ENCODE data around the gene CLEC16A.

Gene CLEC16A

GRCh38 chr16:11205065-11205699 lies 260.8 kb downstream of the CLEC16A start:
- no peaks in the 10 kb centered on the region for H3K27me3 ChIP-seq (ENCODE audit: low read depth)
- no peak overlapping the region for H3K4me3 ChIP-seq
- in situ Hi-C loops (cut with MboI; ENCODE audit: low sequenced_read_pairs): no loop called here
- DNase-seq (ENCODE audit: low spot score in 2 of 2): no peak
- no peaks in the 10 kb centered on the region for H3K9me3 ChIP-seq
- H3K36me3 ChIP-seq (replicated peaks): no peaks in the 10 kb centered on the region
- H3K4me1 ChIP-seq: no peaks in the 10 kb centered on the region

GRCh38 chr16:11205754-11206581 lies 261.6 kb downstream of the CLEC16A start:
- Histone ChIP-seq H3K27me3 (ENCODE audit: low read depth) (no peaks in the 10 kb centered on the region), H3K4me1 (no peaks in the 10 kb centered on the region), H3K4me3 (no peak overlapping the region), H3K36me3 (replicated peaks) (no peaks in the 10 kb centered on the region), H3K9me3 (no peaks in the 10 kb centered on the region)
- in situ Hi-C loops (cut with MboI; ENCODE audit: low sequenced_read_pairs): no loop called here
- no peak for DNase-seq (ENCODE audit: low spot score in 2 of 2)

DNA sequence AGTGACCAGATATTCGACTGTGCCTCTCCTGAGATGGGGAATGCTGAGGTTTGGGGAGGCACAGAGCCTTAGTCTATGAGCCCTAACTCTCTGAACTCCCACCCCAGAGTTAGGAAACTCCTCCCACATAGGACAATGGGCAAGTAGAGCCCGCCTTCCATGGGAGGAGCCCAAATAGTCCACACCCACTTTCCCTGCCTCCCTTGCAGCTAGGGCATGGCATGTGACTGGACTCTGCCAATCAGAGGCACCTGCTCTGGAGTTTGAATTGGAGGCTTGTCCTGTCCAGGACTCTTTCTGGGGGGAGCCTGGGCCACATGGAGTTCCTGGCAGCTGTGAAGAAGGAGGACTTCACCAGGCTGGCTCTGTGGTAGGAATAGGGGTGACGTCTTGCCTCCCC lies 263.3 kb downstream of the CLEC16A start:
- H3K4me3 ChIP-seq: no peak overlapping the region
- no peaks in the 10 kb centered on the region for H3K9me3 ChIP-seq
- H3K36me3 ChIP-seq (replicated peaks): no peaks in the 10 kb centered on the region
- DNase-seq (ENCODE audit: low spot score in 2 of 2): no peak
- H3K4me1 ChIP-seq: no peaks in the 10 kb centered on the region
- in situ Hi-C loops (cut with MboI; ENCODE audit: low sequenced_read_pairs): no loop called here
- peaks cover 6% of the 10 kb centered on the region; the same call in 1 of the 2 replicates for H3K27me3 ChIP-seq (ENCODE audit: low read depth)

- Histone ChIP-seq H3K9me3 (no peaks in the 10 kb centered on the region), H3K4me3 (no peak overlapping the region), H3K36me3 (replicated peaks) (no peaks in the 10 kb centered on the region), H3K4me1 (no peaks in the 10 kb centered on the region), H3K27me3 (ENCODE audit: low read depth) (peaks cover 6% of the 10 kb centered on the region; the same call in 1 of the 2 replicates)
- in situ Hi-C loops (cut with MboI; ENCODE audit: low sequenced_read_pairs): no loop called here
- no peak for DNase-seq (ENCODE audit: low spot score in 2 of 2)
Measured at GRCh38 chr16:11208916-11209665, 264.7 kb downstream of the CLEC16A start.

- Histone ChIP-seq H3K9me3 (no peaks in the 10 kb centered on the region), H3K4me3 (no peak overlapping the region), H3K4me1 (no peaks in the 10 kb centered on the region), H3K36me3 (replicated peaks) (no peaks in the 10 kb centered on the region), H3K27me3 (ENCODE audit: low read depth) (peaks cover 6% of the 10 kb centered on the region; the same call in 1 of the 2 replicates)
- no peak for DNase-seq (ENCODE audit: low spot score in 2 of 2)
- in situ Hi-C loops (cut with MboI; ENCODE audit: low sequenced_read_pairs): no loop called here
Measured at GRCh38 chr16:11210260-11210659, 265.9 kb downstream of the CLEC16A start.

DNA sequence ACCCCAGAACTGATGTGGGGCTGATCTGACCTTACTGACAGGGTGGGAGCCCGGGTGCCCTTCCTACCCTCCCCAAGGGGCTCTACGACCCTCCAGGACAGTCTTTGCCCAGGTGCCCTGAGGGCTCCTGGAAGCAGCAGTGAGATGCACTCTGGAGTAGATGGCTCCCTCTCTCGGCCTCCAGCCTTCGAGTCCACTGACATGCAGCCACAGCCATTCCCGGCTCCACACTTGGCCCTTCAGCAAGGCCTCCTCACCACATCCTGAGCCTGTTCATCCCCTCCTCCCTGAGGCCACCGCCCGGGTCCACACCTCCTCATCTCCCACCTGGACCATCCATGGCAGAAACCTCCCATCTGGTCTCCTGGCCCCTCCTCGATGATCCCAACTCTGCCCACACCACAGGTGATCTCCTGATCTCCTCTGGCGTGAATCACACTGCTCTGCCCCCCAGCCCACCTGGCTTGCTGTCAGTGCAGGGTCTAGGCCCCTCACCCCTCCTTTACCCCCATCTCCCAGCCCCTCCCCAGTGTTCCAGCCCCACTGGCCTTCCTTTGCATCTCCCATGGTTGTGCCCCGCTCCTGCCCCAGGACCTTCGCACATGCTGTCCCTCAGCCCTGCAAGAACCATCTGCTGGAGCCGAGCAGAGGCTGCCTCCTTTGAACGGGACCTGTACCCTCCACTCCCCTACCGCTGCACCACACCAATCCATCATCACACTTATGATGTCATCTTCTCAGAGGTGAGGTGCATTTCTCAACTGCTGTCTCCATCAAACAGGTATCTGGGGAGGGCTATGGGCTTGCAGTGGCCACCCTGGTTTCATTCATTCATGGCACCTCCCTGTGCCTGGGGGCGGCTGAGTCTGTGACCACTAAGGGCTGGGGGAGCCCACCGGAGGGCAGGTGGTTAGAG lies 267.0 kb downstream of the CLEC16A start:
- Histone ChIP-seq H3K4me3 (no peak overlapping the region), H3K4me1 (no peaks in the 10 kb centered on the region), H3K9me3 (peaks cover 4% of the 10 kb centered on the region), H3K36me3 (replicated peaks) (no peaks in the 10 kb centered on the region), H3K27me3 (ENCODE audit: low read depth) (peaks cover 6% of the 10 kb centered on the region; the same call in 1 of the 2 replicates)
- in situ Hi-C loops (cut with MboI; ENCODE audit: low sequenced_read_pairs): no loop called here
- no peak for DNase-seq (ENCODE audit: low spot score in 2 of 2)

- no peak for DNase-seq (ENCODE audit: low spot score in 2 of 2)
- in situ Hi-C loops (cut with MboI; ENCODE audit: low sequenced_read_pairs): no loop called here
- no peak overlapping the region for H3K4me3 ChIP-seq
Measured at GRCh38 chr16:11211977-11212797, 267.8 kb downstream of the CLEC16A start.

GRCh38 chr16:11212798-11213196 lies 268.4 kb downstream of the CLEC16A start:
- H3K4me3 ChIP-seq: no peak overlapping the region
- no peak for DNase-seq (ENCODE audit: low spot score in 2 of 2)
- in situ Hi-C loops (cut with MboI; ENCODE audit: low sequenced_read_pairs): no loop called here

More at GRCh38 chr16:11211977-11212797, 267.8 kb downstream of the CLEC16A start:
- peaks cover 4% of the 10 kb centered on the region for H3K9me3 ChIP-seq
- no peaks in the 10 kb centered on the region for H3K4me1 ChIP-seq
- H3K36me3 ChIP-seq (replicated peaks): no peaks in the 10 kb centered on the region
- H3K27me3 ChIP-seq (ENCODE audit: low read depth): peaks cover 6% of the 10 kb centered on the region; the same call in 1 of the 2 replicates

DNA sequence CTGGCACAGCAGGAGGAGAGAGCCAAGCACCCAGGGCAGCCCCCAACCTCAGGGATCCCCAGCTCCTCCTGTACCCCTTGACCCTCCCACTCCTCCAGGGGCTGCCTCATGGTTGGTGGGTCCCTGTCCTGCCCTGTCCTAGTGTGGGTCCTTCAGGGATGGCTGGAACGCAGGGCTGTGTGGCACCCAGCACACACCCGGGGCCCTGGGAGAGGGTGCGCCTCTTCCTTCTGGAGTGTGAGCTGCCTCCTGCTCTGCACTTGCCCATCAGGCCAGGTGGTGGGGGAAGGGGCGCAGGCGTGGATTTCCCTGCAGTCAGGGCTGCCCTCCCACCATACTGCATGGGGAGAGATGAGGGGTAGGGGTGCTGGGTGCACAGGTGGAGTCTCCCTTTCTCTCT lies 269.0 kb downstream of the CLEC16A start:
- Histone ChIP-seq H3K9me3 (peaks cover 9% of the 10 kb centered on the region), H3K27me3 (ENCODE audit: low read depth) (peaks cover 6% of the 10 kb centered on the region; the same call in 1 of the 2 replicates), H3K36me3 (replicated peaks) (no peaks in the 10 kb centered on the region), H3K4me3 (no peak overlapping the region), H3K4me1 (no peaks in the 10 kb centered on the region)
- no peak for DNase-seq (ENCODE audit: low spot score in 2 of 2)
- in situ Hi-C loops (cut with MboI; ENCODE audit: low sequenced_read_pairs): no loop called here

More at GRCh38 chr16:11212798-11213196, 268.4 kb downstream of the CLEC16A start:
- peaks cover 4% of the 10 kb centered on the region for H3K9me3 ChIP-seq
- H3K4me1 ChIP-seq: no peaks in the 10 kb centered on the region
- peaks cover 6% of the 10 kb centered on the region; the same call in 1 of the 2 replicates for H3K27me3 ChIP-seq (ENCODE audit: low read depth)
- no peaks in the 10 kb centered on the region for H3K36me3 ChIP-seq (replicated peaks)

GRCh38 chr16:11213799-11214198 lies 269.4 kb downstream of the CLEC16A start:
- peaks cover 6% of the 10 kb centered on the region; the same call in 1 of the 2 replicates for H3K27me3 ChIP-seq (ENCODE audit: low read depth)
- no peak overlapping the region for H3K4me3 ChIP-seq
- H3K4me1 ChIP-seq: no peaks in the 10 kb centered on the region
- in situ Hi-C loops (cut with MboI; ENCODE audit: low sequenced_read_pairs): no loop called here
- H3K36me3 ChIP-seq (replicated peaks): no peaks in the 10 kb centered on the region
- peaks cover 13% of the 10 kb centered on the region for H3K9me3 ChIP-seq
- DNase-seq (ENCODE audit: low spot score in 2 of 2): no peak

- no peak for DNase-seq (ENCODE audit: low spot score in 2 of 2)
- in situ Hi-C loops (cut with MboI; ENCODE audit: low sequenced_read_pairs): no loop called here
- Histone ChIP-seq H3K4me1 (no peaks in the 10 kb centered on the region), H3K9me3 (peaks cover 17% of the 10 kb centered on the region), H3K27me3 (ENCODE audit: low read depth) (peaks cover 6% of the 10 kb centered on the region; the same call in 1 of the 2 replicates), H3K36me3 (replicated peaks) (no peaks in the 10 kb centered on the region), H3K4me3 (no peak overlapping the region)
Measured at GRCh38 chr16:11215935-11216556, 271.7 kb downstream of the CLEC16A start.

All from HAP-1 (cell line).